ENCODE measurements around the gene HP1BP3.

Gene HP1BP3, protein sequence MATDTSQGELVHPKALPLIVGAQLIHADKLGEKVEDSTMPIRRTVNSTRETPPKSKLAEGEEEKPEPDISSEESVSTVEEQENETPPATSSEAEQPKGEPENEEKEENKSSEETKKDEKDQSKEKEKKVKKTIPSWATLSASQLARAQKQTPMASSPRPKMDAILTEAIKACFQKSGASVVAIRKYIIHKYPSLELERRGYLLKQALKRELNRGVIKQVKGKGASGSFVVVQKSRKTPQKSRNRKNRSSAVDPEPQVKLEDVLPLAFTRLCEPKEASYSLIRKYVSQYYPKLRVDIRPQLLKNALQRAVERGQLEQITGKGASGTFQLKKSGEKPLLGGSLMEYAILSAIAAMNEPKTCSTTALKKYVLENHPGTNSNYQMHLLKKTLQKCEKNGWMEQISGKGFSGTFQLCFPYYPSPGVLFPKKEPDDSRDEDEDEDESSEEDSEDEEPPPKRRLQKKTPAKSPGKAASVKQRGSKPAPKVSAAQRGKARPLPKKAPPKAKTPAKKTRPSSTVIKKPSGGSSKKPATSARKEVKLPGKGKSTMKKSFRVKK

DNA sequence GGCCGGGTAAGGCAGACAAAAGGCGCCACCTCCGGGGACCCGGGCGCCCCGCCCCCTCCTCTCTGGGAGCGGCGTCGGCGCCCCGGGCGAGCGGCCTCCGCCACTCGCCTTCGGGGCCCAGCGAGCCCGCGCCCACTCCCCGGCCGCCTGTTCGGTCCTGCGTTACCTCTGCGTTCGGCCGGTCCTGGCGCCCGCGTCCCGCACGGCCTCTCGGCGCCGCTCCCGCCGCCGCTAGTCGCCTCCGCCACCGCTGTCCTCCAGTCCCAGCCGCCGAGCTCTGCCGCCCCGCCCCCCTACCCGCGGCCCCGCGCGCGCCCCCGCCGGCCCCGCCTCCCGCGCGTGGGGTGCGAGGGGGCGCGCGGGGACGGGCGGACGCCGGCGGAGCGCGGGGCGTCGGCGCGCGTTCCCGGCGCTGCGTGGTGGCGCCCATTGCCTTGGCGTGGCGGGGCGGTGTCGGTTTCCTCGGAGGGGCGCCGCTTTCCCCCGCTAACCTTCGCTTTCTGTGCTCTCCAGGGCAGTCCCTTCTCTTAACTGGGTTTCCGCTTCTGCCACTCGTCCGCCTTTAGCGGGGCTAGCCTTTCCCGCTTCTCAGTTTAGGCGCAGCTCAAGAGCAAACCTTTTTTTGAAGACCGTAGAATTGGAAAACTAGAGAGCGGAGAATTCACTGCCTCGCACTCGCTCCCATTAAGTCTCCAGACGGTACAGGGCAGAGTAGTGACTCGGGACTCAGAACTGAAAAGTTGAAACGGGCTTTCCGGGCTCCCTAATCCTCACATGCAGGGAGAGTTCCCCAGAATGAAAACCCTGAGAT is at the start of gene HP1BP3:
TSS of gene HP1BP3 (minus strand) at position 279 of the 811 bp plus-strand sequence. CDS start 6,867 bp downstream, outside the sequence.
- H3K4me1 ChIP-seq (ENCODE audit: insufficient read depth, low read length), result no peaks in the 10 kb centered on the region
- no peaks in the 10 kb centered on the region for H3K9me3 ChIP-seq (ENCODE audit: control insufficient read depth, insufficient read depth, low read length)
- no peaks in the 10 kb centered on the region for H3K36me3 ChIP-seq (ENCODE audit: insufficient read depth, low read length)
- peak within 1 kb of the TSS; percentile 67 for H3K9ac ChIP-seq (ENCODE audit: low read depth, low read length)

DNA sequence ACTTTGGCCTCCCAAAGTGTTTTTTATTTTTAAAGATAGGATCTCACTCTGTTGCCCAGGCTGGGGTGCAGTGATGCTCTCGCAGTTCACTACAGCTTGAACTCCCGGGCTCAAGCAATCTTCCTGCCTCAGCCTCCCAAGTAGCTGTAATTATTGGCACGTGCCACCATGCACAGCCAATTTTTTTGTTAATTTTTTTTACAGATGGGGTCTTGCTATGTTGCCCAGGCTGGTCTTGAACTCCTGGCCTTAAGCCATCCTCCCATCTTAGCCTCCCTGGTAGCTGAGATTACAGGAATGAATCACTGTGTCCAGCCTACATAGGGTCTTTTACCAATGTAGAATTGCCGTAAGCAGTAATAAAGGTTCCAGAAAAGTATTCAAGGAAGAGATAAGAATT is 49.1 kb upstream of the HP1BP3 start:
- Histone ChIP-seq H3K9me3 (ENCODE audit: control insufficient read depth, insufficient read depth, low read length) (no peaks in the 10 kb centered on the region), H3K4me1 (ENCODE audit: insufficient read depth, low read length) (no peaks in the 10 kb centered on the region), H3K36me3 (ENCODE audit: insufficient read depth, low read length) (no peaks in the 10 kb centered on the region), H3K9ac (ENCODE audit: low read depth, low read length) (no peak overlapping the region)

DNA sequence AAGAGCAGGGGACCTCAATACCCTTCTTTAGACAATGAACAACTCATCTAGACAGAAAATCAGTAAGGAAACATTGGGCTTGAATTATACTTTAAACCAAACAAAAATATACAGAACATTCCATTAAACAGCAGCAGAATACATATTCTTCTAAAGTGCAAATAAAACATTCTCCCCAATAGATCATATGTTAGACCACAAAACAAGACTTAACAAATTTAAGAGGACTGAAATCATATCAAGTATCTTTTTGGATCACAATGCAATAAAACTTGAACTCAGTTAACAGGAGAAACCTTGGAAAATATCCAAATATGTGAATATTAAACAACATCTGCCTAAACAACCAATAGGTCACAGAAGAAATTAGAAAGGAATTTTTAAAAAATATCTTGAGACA is 47.7 kb upstream of the HP1BP3 start:
- H3K36me3 ChIP-seq (ENCODE audit: insufficient read depth, low read length), result no peaks in the 10 kb centered on the region
- H3K4me1 ChIP-seq (ENCODE audit: insufficient read depth, low read length), result no peaks in the 10 kb centered on the region
- no peak overlapping the region for H3K9ac ChIP-seq (ENCODE audit: low read depth, low read length)
- no peaks in the 10 kb centered on the region for H3K9me3 ChIP-seq (ENCODE audit: control insufficient read depth, insufficient read depth, low read length)

DNA sequence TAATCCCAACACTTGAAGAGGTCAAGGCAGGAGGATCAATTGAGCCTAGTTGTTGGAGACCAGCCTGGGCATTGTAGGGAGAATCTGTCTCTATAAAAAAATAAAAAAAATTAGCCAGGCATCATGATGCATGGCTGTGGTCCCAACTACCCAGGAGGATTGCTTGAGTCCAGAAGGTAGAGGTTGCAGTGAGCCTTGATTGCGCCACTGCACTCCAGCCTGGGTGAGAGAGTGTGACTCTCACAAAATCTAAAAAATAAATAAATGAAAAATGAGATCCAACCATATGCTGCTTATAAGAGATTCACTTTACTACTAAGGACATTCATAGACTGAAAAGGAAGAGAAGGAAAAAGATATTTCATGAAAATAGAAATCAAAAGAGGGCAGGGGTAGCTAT is 47.1 kb upstream of the HP1BP3 start:
- H3K9me3 ChIP-seq (ENCODE audit: control insufficient read depth, insufficient read depth, low read length), result no peaks in the 10 kb centered on the region

DNA sequence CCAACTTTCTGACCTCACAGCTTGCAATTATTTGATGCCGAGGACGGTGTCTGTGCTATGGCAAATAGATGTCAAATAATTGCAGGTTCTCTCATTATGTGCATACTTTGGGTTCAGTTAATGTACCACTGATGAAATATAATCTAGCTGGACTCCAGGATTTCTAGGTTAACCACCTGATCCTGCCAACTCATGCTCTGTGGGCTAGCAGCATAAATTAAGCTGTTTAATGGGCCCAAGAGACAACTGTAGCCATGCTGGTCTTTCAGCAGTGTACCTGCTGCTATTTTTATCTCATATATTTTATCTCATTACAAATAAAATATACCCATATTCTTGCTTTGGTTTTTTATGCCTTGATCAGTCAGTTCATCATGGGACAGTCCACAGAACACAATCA is 43.3 kb upstream of the HP1BP3 start:
- Histone ChIP-seq H3K9me3 (ENCODE audit: control insufficient read depth, insufficient read depth, low read length) (no peaks in the 10 kb centered on the region), H3K36me3 (ENCODE audit: insufficient read depth, low read length) (no peaks in the 10 kb centered on the region; the same call in 1 of the 2 replicates), H3K4me1 (ENCODE audit: insufficient read depth, low read length) (no peaks in the 10 kb centered on the region), H3K9ac (ENCODE audit: low read depth, low read length) (no peak overlapping the region)

More for the DNA sequence above, 47.1 kb upstream of the HP1BP3 start:
- Histone ChIP-seq H3K4me1 (ENCODE audit: insufficient read depth, low read length) (no peaks in the 10 kb centered on the region), H3K36me3 (ENCODE audit: insufficient read depth, low read length) (no peaks in the 10 kb centered on the region), H3K9ac (ENCODE audit: low read depth, low read length) (no peak overlapping the region)

DNA sequence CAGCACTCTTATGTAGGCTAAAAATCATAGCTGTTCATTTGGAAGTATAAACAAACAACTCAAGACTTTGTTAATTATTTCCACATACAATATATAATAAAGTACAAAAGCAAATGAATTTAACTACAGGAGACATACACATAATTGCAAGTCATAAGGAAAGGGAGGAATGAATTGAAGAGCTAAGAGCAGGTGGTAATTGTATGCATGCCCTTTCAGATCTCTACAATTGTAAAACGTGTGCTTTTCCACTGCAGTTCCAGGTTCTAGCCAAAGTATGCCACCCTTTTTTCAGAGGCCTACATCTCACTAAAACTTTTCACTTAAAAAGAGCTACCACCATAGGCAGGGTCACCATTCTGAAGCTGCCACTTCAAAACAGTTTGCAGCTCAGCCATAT is 42.8 kb upstream of the HP1BP3 start:
- Histone ChIP-seq H3K36me3 (ENCODE audit: insufficient read depth, low read length) (no peaks in the 10 kb centered on the region; the same call in 1 of the 2 replicates), H3K4me1 (ENCODE audit: insufficient read depth, low read length) (no peaks in the 10 kb centered on the region), H3K9ac (ENCODE audit: low read depth, low read length) (no peak overlapping the region), H3K9me3 (ENCODE audit: control insufficient read depth, insufficient read depth, low read length) (no peaks in the 10 kb centered on the region)

DNA sequence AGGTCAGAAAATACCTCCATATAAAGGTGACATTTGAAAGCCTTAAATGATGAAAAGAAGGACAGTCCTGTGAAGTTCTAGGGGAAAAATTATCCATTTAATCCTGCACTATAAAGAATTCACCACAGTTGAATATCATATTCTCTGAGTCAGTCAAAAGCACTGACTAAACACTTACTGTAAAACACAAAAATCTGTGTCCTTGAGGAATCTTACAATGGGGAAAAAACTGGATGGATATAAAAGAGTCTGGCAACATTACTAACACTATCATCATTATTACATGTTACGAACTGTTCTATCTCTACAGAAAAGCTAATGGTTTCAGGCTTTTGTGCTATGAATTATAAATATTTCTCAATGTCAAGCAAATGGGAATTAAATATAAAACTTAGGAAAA is 42.4 kb upstream of the HP1BP3 start:
- Histone ChIP-seq H3K4me1 (ENCODE audit: insufficient read depth, low read length) (no peaks in the 10 kb centered on the region), H3K36me3 (ENCODE audit: insufficient read depth, low read length) (no peaks in the 10 kb centered on the region; the same call in 1 of the 2 replicates), H3K9me3 (ENCODE audit: control insufficient read depth, insufficient read depth, low read length) (no peaks in the 10 kb centered on the region), H3K9ac (ENCODE audit: low read depth, low read length) (no peak overlapping the region)

DNA sequence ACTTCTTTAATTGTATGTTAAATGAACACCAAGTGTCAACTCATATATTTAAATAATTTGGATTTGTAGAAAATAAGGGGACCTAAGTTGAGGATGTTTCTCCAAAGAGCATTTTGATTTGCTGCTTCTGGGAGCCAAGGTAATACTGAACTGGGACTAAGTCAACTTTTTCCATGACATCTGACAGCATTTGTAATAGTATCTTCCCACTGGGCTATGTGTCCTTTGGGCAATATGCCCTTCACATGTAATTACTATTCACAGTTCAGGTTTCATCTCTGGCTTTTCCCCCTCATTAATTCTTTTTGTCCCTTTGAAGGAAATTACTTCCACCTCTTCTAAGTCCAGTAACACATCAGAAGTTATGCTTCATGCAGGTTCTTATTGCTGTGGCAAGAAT is 36.7 kb upstream of the HP1BP3 start:
- Histone ChIP-seq H3K4me1 (ENCODE audit: insufficient read depth, low read length) (no peaks in the 10 kb centered on the region), H3K9ac (ENCODE audit: low read depth, low read length) (no peak overlapping the region), H3K9me3 (ENCODE audit: control insufficient read depth, insufficient read depth, low read length) (no peaks in the 10 kb centered on the region), H3K36me3 (ENCODE audit: insufficient read depth, low read length) (no peaks in the 10 kb centered on the region)

DNA sequence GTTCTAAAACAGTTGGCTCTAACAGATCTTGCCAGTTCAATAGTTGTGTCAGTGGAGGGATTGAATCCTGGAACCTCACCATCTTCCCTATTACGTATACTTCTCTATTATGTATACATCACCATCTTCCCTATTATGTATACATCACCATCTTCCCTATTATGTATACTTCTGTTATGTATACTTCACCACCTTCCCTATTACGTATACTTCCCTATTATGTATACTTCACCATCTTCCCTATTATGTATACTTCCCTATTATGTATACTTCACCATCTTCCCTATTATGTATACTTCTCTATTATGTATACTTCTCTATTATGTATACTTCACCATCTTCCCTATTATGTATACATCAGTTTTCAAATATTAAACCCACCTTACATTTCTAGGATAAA is 34.4 kb upstream of the HP1BP3 start:
- Histone ChIP-seq H3K9ac (ENCODE audit: low read depth, low read length) (no peak overlapping the region), H3K36me3 (ENCODE audit: insufficient read depth, low read length) (no peaks in the 10 kb centered on the region), H3K9me3 (ENCODE audit: control insufficient read depth, insufficient read depth, low read length) (no peaks in the 10 kb centered on the region), H3K4me1 (ENCODE audit: insufficient read depth, low read length) (no peaks in the 10 kb centered on the region)

DNA sequence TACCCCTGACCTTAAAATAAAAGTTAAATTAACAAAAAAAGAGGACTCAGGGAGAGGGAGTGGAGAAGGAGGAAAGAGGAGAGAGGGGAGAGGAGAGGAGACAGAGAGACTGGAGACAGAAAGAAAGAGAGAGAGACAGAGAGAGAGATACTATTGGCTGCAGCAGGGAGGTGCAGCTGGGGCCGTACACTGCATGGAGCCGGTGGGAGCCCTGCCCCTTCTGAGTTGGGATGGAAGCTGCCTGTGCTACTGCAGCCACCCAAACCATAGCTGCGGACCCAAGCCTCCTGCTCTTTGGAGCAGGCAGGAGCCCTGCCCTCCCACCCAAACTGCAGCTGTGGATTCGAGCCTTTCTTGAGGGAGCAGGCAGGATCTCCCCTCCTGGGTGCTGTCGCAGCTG is 32.7 kb upstream of the HP1BP3 start:
- Histone ChIP-seq H3K9ac (ENCODE audit: low read depth, low read length) (no peak overlapping the region), H3K36me3 (ENCODE audit: insufficient read depth, low read length) (no peaks in the 10 kb centered on the region)

DNA sequence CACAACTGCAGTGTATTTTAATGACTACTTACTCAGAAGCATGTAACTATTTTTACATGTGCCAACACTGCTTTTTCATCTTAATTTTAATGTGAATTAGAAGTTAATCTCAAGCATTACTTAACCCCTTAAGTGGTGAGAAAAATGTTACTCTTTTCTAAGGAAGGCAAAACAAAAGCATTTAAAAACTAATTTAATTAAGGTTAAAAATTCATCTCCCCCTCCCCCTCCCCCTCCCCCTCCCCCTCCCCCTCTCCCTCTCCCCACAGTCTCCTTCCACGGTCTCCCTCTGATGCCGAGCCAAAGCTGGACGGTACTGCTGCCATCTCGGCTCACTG is 27.4 kb upstream of the HP1BP3 start:
- no peaks in the 10 kb centered on the region for H3K36me3 ChIP-seq (ENCODE audit: insufficient read depth, low read length)
- H3K4me1 ChIP-seq (ENCODE audit: insufficient read depth, low read length), result no peaks in the 10 kb centered on the region
- H3K9me3 ChIP-seq (ENCODE audit: control insufficient read depth, insufficient read depth, low read length), result no peaks in the 10 kb centered on the region
- no peak overlapping the region for H3K9ac ChIP-seq (ENCODE audit: low read depth, low read length)

More for the DNA sequence above, 32.7 kb upstream of the HP1BP3 start:
- no peaks in the 10 kb centered on the region for H3K9me3 ChIP-seq (ENCODE audit: control insufficient read depth, insufficient read depth, low read length)
- no peaks in the 10 kb centered on the region for H3K4me1 ChIP-seq (ENCODE audit: insufficient read depth, low read length)

DNA sequence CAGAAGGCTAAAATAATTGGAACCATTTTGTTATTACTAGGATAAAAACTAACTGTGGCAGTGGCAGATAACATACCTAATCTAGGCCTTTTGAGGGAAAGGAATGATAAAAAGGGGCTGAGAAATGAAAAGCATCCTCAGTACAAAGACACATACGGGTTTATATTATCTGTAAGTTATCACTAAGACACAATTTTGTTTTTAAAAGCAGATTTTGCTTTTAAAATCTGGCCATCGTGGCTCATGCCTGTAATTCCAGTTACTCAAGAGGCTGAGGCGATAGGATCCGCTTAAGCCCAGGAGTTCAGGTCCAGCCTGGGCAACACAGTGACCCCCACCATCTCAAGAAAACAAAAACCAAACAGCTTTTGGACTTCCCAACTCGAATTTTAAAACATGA is 24.8 kb upstream of the HP1BP3 start:
- H3K9ac ChIP-seq (ENCODE audit: low read depth, low read length), result no peak overlapping the region
- no peaks in the 10 kb centered on the region for H3K36me3 ChIP-seq (ENCODE audit: insufficient read depth, low read length)

DNA sequence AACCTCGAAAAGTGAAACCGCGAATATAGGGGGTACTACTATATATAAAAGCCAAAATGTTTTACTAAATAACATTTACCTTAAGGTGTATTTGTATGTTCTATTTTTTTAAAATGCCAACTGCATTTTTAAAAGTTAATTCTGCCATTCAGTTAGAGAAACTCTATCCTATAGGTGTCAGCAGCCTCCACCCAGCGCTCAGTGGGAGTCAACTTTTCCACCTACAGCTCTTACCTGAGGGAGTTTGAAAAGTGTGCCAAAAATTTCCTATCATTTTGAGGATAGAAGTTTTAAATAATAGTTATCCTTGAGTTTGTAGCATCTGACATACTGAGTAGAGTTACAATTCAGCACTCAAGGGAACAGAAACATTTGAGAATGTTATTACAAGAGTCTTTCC is 6.1 kb upstream of the HP1BP3 start:
- no peaks in the 10 kb centered on the region for H3K9me3 ChIP-seq (ENCODE audit: control insufficient read depth, insufficient read depth, low read length)
- H3K36me3 ChIP-seq (ENCODE audit: insufficient read depth, low read length), result no peaks in the 10 kb centered on the region
- no peak overlapping the region for H3K9ac ChIP-seq (ENCODE audit: low read depth, low read length)
- no peaks in the 10 kb centered on the region for H3K4me1 ChIP-seq (ENCODE audit: insufficient read depth, low read length)

More for the DNA sequence above, 24.8 kb upstream of the HP1BP3 start:
- H3K4me1 ChIP-seq (ENCODE audit: insufficient read depth, low read length), result no peaks in the 10 kb centered on the region
- no peaks in the 10 kb centered on the region for H3K9me3 ChIP-seq (ENCODE audit: control insufficient read depth, insufficient read depth, low read length)

DNA sequence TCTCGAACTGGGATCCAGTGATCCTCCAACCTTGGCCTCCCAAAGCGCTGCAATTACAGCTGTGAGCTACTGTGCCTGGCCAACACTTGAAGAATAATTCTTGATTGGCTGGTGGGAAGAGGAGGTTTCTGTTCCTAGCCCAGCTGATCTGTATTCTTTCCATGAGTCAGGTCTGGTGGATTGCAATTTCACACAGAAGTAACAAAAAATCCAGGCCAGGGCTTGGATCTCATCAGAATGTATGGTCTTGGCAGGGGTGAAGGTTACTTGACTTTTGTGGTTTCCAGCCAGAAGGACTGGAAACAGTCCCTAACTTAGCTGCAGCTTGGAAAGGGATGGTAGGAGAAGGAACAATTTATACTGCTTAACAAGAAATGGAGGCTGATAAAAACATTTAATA is 5.1 kb upstream of the HP1BP3 start:
- no peaks in the 10 kb centered on the region for H3K4me1 ChIP-seq (ENCODE audit: insufficient read depth, low read length)
- H3K9ac ChIP-seq (ENCODE audit: low read depth, low read length), result no peak overlapping the region
- H3K9me3 ChIP-seq (ENCODE audit: control insufficient read depth, insufficient read depth, low read length), result no peaks in the 10 kb centered on the region
- H3K36me3 ChIP-seq (ENCODE audit: insufficient read depth, low read length), result no peaks in the 10 kb centered on the region

DNA sequence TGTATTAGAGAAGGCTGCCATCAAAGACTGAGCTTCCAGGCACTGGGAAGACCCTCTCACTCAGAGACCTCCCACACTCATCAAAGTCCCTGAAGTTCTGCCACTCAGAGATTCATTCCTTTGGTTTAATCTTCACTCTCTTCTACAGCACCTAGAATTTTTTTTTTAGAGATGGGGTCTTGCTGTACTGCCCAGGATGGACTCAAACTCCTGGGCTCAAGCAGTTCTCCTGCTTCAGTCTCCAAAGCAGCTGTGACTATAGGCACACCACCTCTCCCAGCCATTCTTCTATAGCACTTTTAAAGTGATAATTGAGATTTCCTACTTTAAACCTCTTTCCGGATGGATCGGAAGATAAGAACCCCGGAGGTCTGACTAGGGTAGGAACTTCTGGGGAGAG is 3.7 kb upstream of the HP1BP3 start:
- H3K9ac ChIP-seq (ENCODE audit: low read depth, low read length), result no peak overlapping the region
- no peaks in the 10 kb centered on the region for H3K36me3 ChIP-seq (ENCODE audit: insufficient read depth, low read length)
- H3K9me3 ChIP-seq (ENCODE audit: control insufficient read depth, insufficient read depth, low read length), result no peaks in the 10 kb centered on the region
- H3K4me1 ChIP-seq (ENCODE audit: insufficient read depth, low read length), result no peaks in the 10 kb centered on the region
